GM23248 (cell line): ENCODE data around the gene LNPK.
"Not testable (repeated sequence)": the region's sequence is repeated elsewhere in the genome, so short reads cannot be mapped to it uniquely, and the experiment has no call there.

Experiments used
- EZH2 ChIP-seq: fragments of 200-600 bp; sonication (generic); IDR thresholded peaks from 2 replicates; pipeline ENCODE4 v1.6.1; 2018; ENCODE audit warnings: antibody characterized with exemption, mild to moderate bottlenecking; ENCODE audit not compliant: insufficient read depth, poor library complexity, severe bottlenecking
- EZH2phosphoT487 ChIP-seq: fragments of 200-600 bp; sonication (generic); IDR thresholded peaks from 2 replicates; pipeline ENCODE4 v1.6.1; 2018; ENCODE audit warnings: antibody characterized with exemption, moderate library complexity, mild to moderate bottlenecking, low read depth; ENCODE audit not compliant: insufficient read depth

DNA sequence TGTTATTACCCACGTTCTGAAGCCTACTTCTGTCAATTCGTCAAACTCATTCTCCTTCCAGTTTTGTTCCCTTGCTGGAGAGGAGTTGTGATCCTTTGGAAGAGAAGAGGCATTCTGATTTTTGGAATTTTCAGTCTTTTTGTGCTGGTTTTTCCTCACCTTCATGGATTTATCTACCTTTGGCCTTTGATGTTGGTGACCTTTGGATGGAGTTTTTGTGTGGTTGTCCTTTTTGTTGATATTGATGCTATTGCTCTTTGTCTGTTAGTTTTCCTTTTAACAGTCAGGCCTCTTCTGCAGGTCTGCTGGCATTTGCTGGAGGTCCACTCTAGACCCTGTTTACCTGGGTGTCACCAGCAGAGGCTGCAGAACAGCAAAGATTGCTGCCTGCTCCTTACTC lies 88.8 kb downstream of the LNPK start:
- not testable (repeated sequence) for TF ChIP-seq EZH2, EZH2phosphoT487
